ENCODE results near the gene TMEM139. TPM values are rescaled to one million over a fixed set of nuclear protein-coding genes. Genes with fewer than 3 reads are reported as not detected.
A peak's percentile ranks its signal among the peaks of the same experiment; 100 is the strongest.

Gene TMEM139
- total RNA-seq, 1 experiment from 2014 or later, result 2.0 TPM

- no TSS peak for BruUV-seq (replicated peaks)
- Histone ChIP-seq H3K27me3 (ENCODE audit: control insufficient read depth, insufficient read depth, low read length) (no peaks in the 10 kb centered on the region; the same call in 1 of the 2 replicates), H3K4me3 (ENCODE audit: low read depth in 2 of 2, low read length in 2 of 2) (no peak overlapping the region), H3K36me3 (ENCODE audit: control insufficient read depth, insufficient read depth, low read length) (no peaks in the 10 kb centered on the region), H3K9me3 (ENCODE audit: control insufficient read depth, insufficient read depth, low read depth, low read length) (no peaks in the 10 kb centered on the region), H3K4me1 (ENCODE audit: control insufficient read depth, insufficient read depth, low read length) (no peaks in the 10 kb centered on the region), H3K27ac (ENCODE audit: low read length) (no peak overlapping the region)
- intact Hi-C loops (cut with micrococcal nuclease; ENCODE audit: unreplicated experiment), result no loop called here
- ChIA-PET POLR2A (no interaction called here), CTCF (no interaction called here)
- in situ Hi-C loops (cut with HindIII; ENCODE audit: low pct_unique_long_range_greater_than_20kb, low sequenced_read_pairs), result no loop called here
- TF ChIP-seq REST (IDR thresholded peaks at IDR 0.05; ENCODE audit: insufficient read depth in 1 of 2, low read depth in 2 of 2, low read length in 1 of 2) (no peak), CTCF (IDR thresholded peaks at IDR 0.05) (no peak), TCF7L2 (IDR thresholded peaks at IDR 0.05; ENCODE audit: low read depth, low read length) (no peak), SIN3A (IDR thresholded peaks at IDR 0.05; ENCODE audit: borderline replicate concordance, insufficient read depth, low read depth, low read length) (no peak), POLR2AphosphoS5 (IDR thresholded peaks at IDR 0.05; ENCODE audit: low read depth, low read length) (no peak)
- no peak for DNase-seq (ENCODE audit: low read depth, low spot score)
- ATAC-seq, result no peak
These were observed 36.5 kb downstream of the TMEM139 start for GRCh38 chr7:143321242-143321641.

- ATAC-seq, result peak; percentile 65; the same call in 1 of the 2 replicates
- TF ChIP-seq CTCF (IDR thresholded peaks at IDR 0.05) (peak; percentile 58), REST (IDR thresholded peaks at IDR 0.05; ENCODE audit: insufficient read depth in 1 of 2, low read depth in 2 of 2, low read length in 1 of 2) (peak; percentile 76 to 81), SIN3A (IDR thresholded peaks at IDR 0.05; ENCODE audit: borderline replicate concordance, insufficient read depth, low read depth, low read length) (no peak)
- ChIA-PET CTCF (interaction anchor here (0.6 kb wide), 2 partner anchors 48 to 95 kb away, joined by 3 read pairs; no protein-coding TSS in a partner anchor), POLR2A (no interaction called here)
- in situ Hi-C loops (cut with HindIII; ENCODE audit: low pct_unique_long_range_greater_than_20kb, low sequenced_read_pairs), result no loop called here
- Histone ChIP-seq H3K4me1 (ENCODE audit: control insufficient read depth, insufficient read depth, low read length) (no peaks in the 10 kb centered on the region), H3K36me3 (ENCODE audit: control insufficient read depth, insufficient read depth, low read length) (no peaks in the 10 kb centered on the region), H3K27ac (ENCODE audit: low read length) (no peak overlapping the region), H3K4me3 (ENCODE audit: low read depth in 2 of 2, low read length in 2 of 2) (no peak overlapping the region), H3K27me3 (ENCODE audit: control insufficient read depth, insufficient read depth, low read length) (no peaks in the 10 kb centered on the region; the same call in 1 of the 2 replicates), H3K9me3 (ENCODE audit: control insufficient read depth, insufficient read depth, low read depth, low read length) (no peaks in the 10 kb centered on the region)
- no peak for DNase-seq (ENCODE audit: low read depth, low spot score)
- BruUV-seq (replicated peaks), result no TSS peak
- intact Hi-C loops (cut with micrococcal nuclease; ENCODE audit: unreplicated experiment), result no loop called here
These were observed 37.0 kb downstream of the TMEM139 start for GRCh38 chr7:143321734-143322133.
